ENCODE measurements around the gene CFAP251. TPM values are rescaled to one million over a fixed set of nuclear protein-coding genes. Genes with fewer than 3 reads are reported as not detected.
"Not testable (repeated sequence)": the region's sequence is repeated elsewhere in the genome, so short reads cannot be mapped to it uniquely, and the experiment has no call there.

CFAP251 gene
- total and polyA plus RNA-seq, 5 donors = 0.54 to 0.91 (median 0.66) TPM

DNA sequence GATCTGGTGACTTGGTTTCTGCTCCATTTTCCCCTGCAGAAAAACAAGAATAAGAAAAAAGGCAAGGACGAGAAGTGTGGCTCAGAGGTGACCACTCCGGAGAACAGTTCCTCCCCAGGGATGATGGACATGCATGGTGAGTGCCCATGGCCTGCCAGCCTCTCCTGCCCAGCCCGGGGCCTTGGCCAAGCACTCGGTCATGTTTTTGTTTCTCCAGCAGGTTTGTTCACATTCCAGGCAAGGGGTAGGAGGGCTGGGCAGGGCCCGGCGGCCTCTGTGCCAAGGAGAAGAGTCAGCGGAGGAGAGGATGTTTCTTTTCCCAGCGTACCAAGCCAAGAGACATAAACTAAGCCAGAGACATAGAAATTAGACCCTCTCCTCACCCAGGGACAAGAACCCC lies 116.9 kb downstream of the CFAP251 start:
- WGBS = 90% methylated on average over 8 of the region's 8 CpGs
- H3K4me1 ChIP-seq (ENCODE audit: control insufficient read depth, insufficient read depth, low read length) = no peaks in the 10 kb centered on the region
- ATAC-seq = no peak
- no peaks in the 10 kb centered on the region for H3K27me3 ChIP-seq (ENCODE audit: control insufficient read depth, insufficient read depth)
- intact Hi-C loops (cut with DNase I) = no loop called here
- no peak overlapping the region for H3K4me3 ChIP-seq (ENCODE audit: low read length)
- peak in 1 of 3 donors; percentile 42 for DNase-seq
- H3K9me3 ChIP-seq (ENCODE audit: control insufficient read depth, low read length) = no peaks in the 10 kb centered on the region
- no peak overlapping the region for H3K27ac ChIP-seq (ENCODE audit: low read length)

DNA sequence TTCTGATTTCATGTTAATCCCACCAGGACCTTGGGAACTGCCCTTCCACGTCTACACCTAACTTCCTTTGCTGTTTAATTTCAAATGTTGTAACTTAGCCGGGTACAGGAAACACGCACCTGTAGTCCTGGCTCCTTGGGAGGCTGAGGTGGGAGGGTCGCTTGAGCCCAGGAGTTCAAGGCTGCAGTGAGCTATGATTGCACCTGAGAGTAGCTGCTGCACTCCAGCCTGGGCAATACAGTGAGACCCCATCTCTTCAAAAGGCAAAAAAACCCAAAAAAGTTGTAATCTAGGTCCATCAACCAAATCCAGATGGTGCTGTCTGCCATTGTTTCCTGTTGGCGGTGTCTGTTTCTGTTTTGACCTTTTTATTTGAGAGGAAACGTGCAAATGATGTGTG lies 117.8 kb downstream of the CFAP251 start:
- Histone ChIP-seq H3K27ac (ENCODE audit: low read length) (no peak overlapping the region), H3K9me3 (ENCODE audit: control insufficient read depth, low read length) (no peaks in the 10 kb centered on the region), H3K4me3 (ENCODE audit: low read length) (no peak overlapping the region), H3K4me1 (ENCODE audit: control insufficient read depth, insufficient read depth, low read length) (no peaks in the 10 kb centered on the region), H3K27me3 (ENCODE audit: control insufficient read depth, insufficient read depth) (no peaks in the 10 kb centered on the region)
- WGBS = 91% methylated on average over 6 of the region's 6 CpGs
- no peak for DNase-seq
- no peak for ATAC-seq
- intact Hi-C loops (cut with DNase I) = no loop called here

DNA sequence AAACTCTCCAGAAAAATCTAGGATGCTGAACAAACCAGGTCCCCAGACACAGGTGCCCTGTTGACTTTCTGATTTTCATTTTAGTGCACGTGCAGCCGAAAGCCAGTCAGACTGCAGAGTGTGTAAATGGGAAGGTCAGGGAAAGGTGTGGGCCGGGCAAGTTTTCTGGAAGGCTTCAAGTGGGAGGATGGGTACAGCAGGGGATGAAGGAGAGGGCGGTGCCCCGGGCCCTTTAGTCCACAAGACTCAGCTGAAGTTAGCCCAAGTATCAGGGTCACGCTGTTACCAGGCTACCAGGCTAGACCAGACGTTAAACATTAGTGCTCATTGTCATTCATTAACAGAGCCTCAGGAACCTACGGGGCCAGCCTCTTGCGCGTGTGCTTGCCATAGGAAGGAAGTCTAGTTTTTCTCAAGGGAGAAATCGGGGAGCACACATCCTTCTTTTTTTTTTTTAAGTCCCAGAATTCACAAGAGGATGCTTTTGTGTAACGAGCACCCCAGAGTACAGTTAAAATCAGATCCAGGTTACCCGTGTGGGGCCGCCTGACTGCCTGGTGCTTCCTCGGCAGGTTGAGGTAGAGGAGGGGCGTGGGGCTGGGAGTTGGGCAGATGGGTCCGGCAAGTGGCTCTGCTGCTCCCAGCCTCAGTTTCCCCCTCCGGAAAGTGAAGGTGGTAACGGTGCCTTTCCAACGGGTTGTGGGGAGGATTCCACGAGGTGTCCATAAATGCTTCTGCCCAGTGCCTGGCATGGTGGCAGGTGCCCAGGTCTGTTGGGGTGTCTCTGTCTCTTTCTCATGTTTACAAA lies 122.4 kb downstream of the CFAP251 start:
- ATAC-seq (peak in 1 of 2 donors; percentile 51), DNase-seq (peak in 2 of 3 donors; percentile 24 to 29)
- H3K4me3 ChIP-seq (ENCODE audit: low read length) = no peak overlapping the region
- no peaks in the 10 kb centered on the region for H3K4me1 ChIP-seq (ENCODE audit: control insufficient read depth, insufficient read depth, low read length)
- H3K27ac ChIP-seq (ENCODE audit: low read length) = no peak overlapping the region
- WGBS = 84% methylated on average over 21 of the region's 21 CpGs
- H3K9me3 ChIP-seq (ENCODE audit: control insufficient read depth, low read length) = no peaks in the 10 kb centered on the region
- no peaks in the 10 kb centered on the region for H3K27me3 ChIP-seq (ENCODE audit: control insufficient read depth, insufficient read depth)
- intact Hi-C loops (cut with DNase I) = no loop called here

DNA sequence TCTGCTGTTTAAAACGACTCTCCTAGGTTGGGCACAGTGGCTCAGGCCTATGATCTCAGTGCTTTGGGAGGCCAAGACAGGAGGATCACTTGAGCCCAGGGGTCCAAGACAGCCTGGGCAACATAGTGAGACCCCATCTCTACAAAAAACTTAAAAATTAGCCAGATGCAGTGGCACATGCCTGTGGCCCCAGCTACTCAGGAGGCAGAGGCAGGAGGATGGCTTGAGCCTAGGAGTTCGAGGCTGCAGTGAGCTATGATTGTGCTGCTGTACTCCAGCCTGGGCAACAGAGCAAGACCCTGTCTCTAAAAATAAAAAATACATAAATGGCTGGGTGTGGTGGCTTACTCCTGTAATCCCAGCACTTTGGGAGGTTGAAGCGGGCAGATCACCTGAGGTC lies 123.1 kb downstream of the CFAP251 start:
- 93% methylated on average over 3 of the region's 3 CpGs for WGBS
- H3K4me3 ChIP-seq (ENCODE audit: low read length); H3K27me3 ChIP-seq (ENCODE audit: control insufficient read depth, insufficient read depth); H3K9me3 ChIP-seq (ENCODE audit: control insufficient read depth, low read length); ATAC-seq; intact Hi-C loops (cut with DNase I); H3K4me1 ChIP-seq (ENCODE audit: control insufficient read depth, insufficient read depth, low read length); H3K27ac ChIP-seq (ENCODE audit: low read length): not testable (repeated sequence)
- DNase-seq = peak in 1 of 3 donors; percentile 7

DNA sequence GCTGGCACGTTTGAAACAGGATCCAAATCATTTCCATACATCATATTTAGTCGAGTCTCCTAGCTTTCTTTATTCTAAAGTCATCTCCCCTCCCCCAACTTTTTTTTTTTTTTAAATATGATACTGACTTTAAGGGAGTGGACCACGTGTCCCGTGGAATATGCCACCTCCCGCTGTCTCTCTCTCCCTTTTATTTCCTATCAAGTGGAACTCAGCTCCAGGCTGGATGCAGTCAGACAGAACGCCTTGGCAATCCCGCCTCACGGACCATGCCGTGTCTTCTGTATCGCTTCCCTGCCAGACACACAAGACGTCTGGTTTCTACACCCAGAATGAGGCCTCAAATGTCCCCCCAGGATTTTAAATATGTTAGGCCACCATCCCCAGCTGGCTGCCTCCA lies 124.5 kb downstream of the CFAP251 start:
- Histone ChIP-seq H3K27ac (ENCODE audit: low read length) (no peak overlapping the region), H3K4me1 (ENCODE audit: control insufficient read depth, insufficient read depth, low read length) (no peaks in the 10 kb centered on the region), H3K9me3 (ENCODE audit: control insufficient read depth, low read length) (no peaks in the 10 kb centered on the region), H3K27me3 (ENCODE audit: control insufficient read depth, insufficient read depth) (no peaks in the 10 kb centered on the region), H3K4me3 (ENCODE audit: low read length) (no peak overlapping the region)
- ATAC-seq = no peak
- WGBS = 87% methylated on average over 11 of the region's 11 CpGs
- intact Hi-C loops (cut with DNase I) = no loop called here
- peak in 1 of 3 donors; percentile 11 for DNase-seq

DNA sequence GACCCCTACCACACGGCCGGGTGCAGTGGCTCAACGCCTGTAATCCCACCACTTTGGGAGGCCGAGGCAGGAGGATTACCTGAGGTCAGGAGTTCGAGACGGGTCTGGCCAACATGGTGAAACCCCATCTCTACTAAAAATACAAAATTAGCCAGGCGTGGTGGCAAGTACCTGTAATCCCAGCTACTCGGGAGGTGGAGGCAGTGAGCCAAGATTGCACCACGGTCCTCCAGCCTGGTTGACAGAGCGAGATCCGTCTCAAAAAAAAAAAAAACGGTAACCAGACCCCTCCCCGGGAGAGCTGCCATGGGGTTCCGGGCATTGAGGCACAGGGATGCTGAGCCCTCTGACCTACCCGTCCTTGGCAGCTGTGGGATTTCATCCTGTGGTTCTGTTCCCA lies 125.1 kb downstream of the CFAP251 start:
- 94% methylated on average over 15 of the region's 15 CpGs for WGBS

DNA sequence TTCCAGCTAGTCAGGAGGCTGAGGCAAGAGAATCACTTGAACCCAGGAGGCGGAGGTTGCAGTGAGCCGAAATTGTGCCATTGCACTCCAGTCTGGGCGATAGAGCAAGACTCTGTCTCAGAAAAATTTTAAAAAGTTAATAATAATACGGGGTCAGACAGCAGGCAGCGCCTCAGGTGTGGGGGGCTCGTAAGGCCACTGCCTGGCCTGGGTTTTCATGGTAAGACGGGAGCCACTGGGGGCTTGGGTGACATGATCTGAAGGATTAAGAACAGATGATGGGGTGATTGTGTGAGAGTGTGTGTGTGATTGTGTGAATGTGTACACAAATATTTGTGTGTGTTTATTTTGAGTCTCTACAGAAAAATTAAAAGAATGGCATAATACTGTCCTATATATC lies 126.9 kb downstream of the CFAP251 start:
- no peak for ATAC-seq
- intact Hi-C loops (cut with DNase I) = no loop called here

More for the DNA sequence above, 125.1 kb downstream of the CFAP251 start:
- DNase-seq = peak in 2 of 3 donors; percentile 3 to 36
- H3K9me3 ChIP-seq (ENCODE audit: control insufficient read depth, low read length) = no peaks in the 10 kb centered on the region
- no peak overlapping the region for H3K27ac ChIP-seq (ENCODE audit: low read length)
- no peaks in the 10 kb centered on the region for H3K27me3 ChIP-seq (ENCODE audit: control insufficient read depth, insufficient read depth)
- ATAC-seq = no peak
- no peaks in the 10 kb centered on the region for H3K4me1 ChIP-seq (ENCODE audit: control insufficient read depth, insufficient read depth, low read length)
- intact Hi-C loops (cut with DNase I) = no loop called here
- H3K4me3 ChIP-seq (ENCODE audit: low read length) = no peak overlapping the region

DNA sequence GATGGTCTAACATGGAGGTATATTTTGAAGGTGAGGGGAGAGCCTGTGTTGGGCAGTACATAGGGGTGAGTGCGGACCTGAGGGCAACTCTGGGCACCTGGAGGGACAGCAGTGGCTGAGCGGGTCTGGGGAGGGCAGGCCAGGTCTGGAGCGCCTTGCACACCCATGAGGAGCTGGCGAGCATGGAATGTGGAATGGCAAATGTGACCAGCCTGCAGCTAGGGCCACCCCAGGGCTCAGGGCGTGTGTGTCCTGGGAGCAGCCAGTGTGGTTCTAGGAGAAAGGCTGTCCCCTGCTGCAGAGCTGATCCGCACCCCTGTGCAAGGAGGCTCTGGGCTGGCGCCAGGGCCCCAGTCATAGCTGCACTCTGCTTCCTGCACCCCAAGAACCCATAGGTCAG lies 127.8 kb downstream of the CFAP251 start:
- intact Hi-C loops (cut with DNase I) = no loop called here
- peak in 2 of 3 donors; percentile 14 to 37 for DNase-seq
- 97% methylated on average over 7 of the region's 7 CpGs for WGBS
- no peak overlapping the region for H3K27ac ChIP-seq (ENCODE audit: low read length)
- no peak for ATAC-seq
- no peak overlapping the region for H3K4me3 ChIP-seq (ENCODE audit: low read length)
- no peaks in the 10 kb centered on the region for H3K9me3 ChIP-seq (ENCODE audit: control insufficient read depth, low read length)
- no peaks in the 10 kb centered on the region for H3K4me1 ChIP-seq (ENCODE audit: control insufficient read depth, insufficient read depth, low read length)
- H3K27me3 ChIP-seq (ENCODE audit: control insufficient read depth, insufficient read depth) = no peaks in the 10 kb centered on the region

More for the DNA sequence above, 126.9 kb downstream of the CFAP251 start:
- WGBS = 98% methylated on average over 7 of the region's 7 CpGs
- H3K4me3 ChIP-seq (ENCODE audit: low read length) = no peak overlapping the region
- no peaks in the 10 kb centered on the region for H3K27me3 ChIP-seq (ENCODE audit: control insufficient read depth, insufficient read depth)
- DNase-seq = no peak
- H3K9me3 ChIP-seq (ENCODE audit: control insufficient read depth, low read length) = no peaks in the 10 kb centered on the region
- H3K4me1 ChIP-seq (ENCODE audit: control insufficient read depth, insufficient read depth, low read length) = no peaks in the 10 kb centered on the region
- H3K27ac ChIP-seq (ENCODE audit: low read length) = no peak overlapping the region

DNA sequence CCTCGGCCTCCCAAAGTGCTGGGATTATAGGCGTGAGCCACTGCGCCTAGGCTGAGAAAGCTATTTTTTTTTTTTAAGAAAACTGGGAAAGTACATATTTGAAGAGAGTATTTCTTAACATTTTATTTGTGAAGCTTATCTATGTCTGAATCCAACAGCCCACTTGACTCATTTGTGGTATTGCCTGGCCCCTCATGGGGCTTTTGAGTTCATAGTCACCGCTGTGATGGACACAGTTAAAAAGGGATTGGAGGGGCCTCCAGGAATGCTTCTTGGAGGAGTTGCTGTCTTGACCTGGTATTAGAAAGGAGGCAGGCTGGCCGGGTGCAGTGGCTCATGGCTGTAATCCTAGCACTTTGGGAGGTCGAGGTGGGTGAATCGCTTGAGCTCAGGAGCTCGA lies 129.8 kb downstream of the CFAP251 start:
- intact Hi-C loops (cut with DNase I) = no loop called here
- Histone ChIP-seq H3K4me1 (ENCODE audit: control insufficient read depth, insufficient read depth, low read length) (no peaks in the 10 kb centered on the region), H3K27ac (ENCODE audit: low read length) (no peak overlapping the region), H3K27me3 (ENCODE audit: control insufficient read depth, insufficient read depth) (no peaks in the 10 kb centered on the region), H3K4me3 (ENCODE audit: low read length) (no peak overlapping the region), H3K9me3 (ENCODE audit: control insufficient read depth, low read length) (no peaks in the 10 kb centered on the region)
- DNase-seq = peak in 1 of 3 donors; percentile 7
- no peak for ATAC-seq
- WGBS = 96% methylated on average over 8 of the region's 8 CpGs

DNA sequence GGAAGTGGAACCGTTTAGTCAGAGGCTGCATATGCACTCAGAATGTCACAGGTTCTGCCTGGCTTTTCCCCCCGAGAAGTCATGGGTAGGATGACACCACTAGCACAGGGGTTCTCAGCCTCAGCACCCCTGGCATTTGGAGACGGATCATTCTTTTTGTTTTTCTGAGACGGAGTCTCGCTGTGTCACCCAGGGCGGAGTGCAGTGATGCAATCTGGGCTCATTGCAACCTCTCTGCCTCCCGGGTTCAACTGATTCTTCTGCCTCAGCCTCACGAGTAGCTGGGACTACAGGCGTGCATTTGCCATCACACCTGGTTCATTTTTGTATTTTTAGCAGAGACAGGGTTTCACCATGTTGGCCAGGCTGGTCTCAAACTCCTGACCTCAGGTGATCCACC lies 131.4 kb downstream of the CFAP251 start:
- no peaks in the 10 kb centered on the region for H3K4me1 ChIP-seq (ENCODE audit: control insufficient read depth, insufficient read depth, low read length)
- H3K4me3 ChIP-seq (ENCODE audit: low read length) = no peak overlapping the region
- ATAC-seq = no peak
- WGBS = 87% methylated on average over 9 of the region's 9 CpGs
- H3K27ac ChIP-seq (ENCODE audit: low read length) = no peak overlapping the region
- no peaks in the 10 kb centered on the region for H3K27me3 ChIP-seq (ENCODE audit: control insufficient read depth, insufficient read depth)
- H3K9me3 ChIP-seq (ENCODE audit: control insufficient read depth, low read length) = no peaks in the 10 kb centered on the region
- DNase-seq = peak in 1 of 3 donors; percentile 14
- intact Hi-C loops (cut with DNase I) = no loop called here

DNA sequence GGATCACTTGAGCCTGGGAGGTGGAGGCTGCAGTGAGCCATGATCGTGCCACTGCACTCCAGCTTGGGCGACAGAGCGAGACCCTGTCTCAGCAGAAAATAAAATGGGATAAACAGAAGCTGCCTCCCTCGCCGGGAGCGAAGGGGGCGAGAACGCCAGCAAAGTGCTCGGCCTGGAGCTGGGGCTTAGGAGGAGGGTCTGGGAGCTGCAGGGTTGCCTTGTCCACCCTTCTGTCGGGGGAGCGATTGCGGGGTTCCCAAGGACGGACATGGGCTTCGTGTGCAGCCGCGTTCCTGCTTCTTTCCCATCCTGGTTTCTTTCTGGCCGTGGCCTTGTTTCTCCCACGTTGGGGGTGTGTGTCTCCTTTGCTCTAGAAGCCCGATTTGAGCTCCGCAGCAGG lies 132.3 kb downstream of the CFAP251 start:
- no peak for ATAC-seq
- Histone ChIP-seq H3K4me3 (ENCODE audit: low read length) (no peak overlapping the region), H3K27me3 (ENCODE audit: control insufficient read depth, insufficient read depth) (no peaks in the 10 kb centered on the region), H3K4me1 (ENCODE audit: control insufficient read depth, insufficient read depth, low read length) (no peaks in the 10 kb centered on the region), H3K9me3 (ENCODE audit: control insufficient read depth, low read length) (no peaks in the 10 kb centered on the region), H3K27ac (ENCODE audit: low read length) (peak overlapping the region; percentile 42)
- 86% methylated on average over 20 of the region's 20 CpGs for WGBS
- intact Hi-C loops (cut with DNase I) = no loop called here
- peak in 1 of 3 donors; percentile 26 for DNase-seq
